HG03066 (cell line): ENCODE results near the gene TNK2.

Source experiments
- ATAC-seq: cut with Tn5 transposase; IDR thresholded peaks from one replicate; pipeline ENCODE4 v1.9.1; 2021; ENCODE audit warnings: low read depth; ENCODE audit not compliant: unreplicated experiment

The TNK2 gene

GRCh38 chr3:195886181-195887141 lies 21.9 kb downstream of the TNK2 start:
- no peak for ATAC-seq

- ATAC-seq: no peak
These were observed 23.1 kb downstream of the TNK2 start for GRCh38 chr3:195885036-195885891.

- ATAC-seq: no peak
These were observed 23.7 kb downstream of the TNK2 start for GRCh38 chr3:195884691-195885035.

GRCh38 chr3:195883801-195884200 lies 24.6 kb downstream of the TNK2 start:
- ATAC-seq: no peak

DNA sequence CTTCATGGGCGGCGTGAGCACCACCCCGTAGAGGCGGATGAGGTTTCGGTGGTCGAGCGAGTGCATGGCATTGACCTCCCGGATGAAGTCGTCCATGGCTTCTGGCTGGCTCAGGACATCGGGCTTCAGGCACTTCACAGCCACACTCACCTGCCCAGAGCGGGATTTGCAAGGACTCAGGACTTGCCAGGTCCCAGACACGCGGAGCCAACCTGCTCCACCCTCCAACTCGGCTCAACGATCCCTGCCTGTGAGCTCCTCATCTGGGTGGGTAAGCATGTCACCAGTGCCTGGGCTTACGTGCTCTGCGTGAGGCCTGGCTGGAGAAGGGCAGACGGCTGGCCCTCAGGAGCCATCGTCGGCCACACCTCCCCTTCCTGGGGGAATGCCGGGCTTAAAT lies 25.2 kb downstream of the TNK2 start:
- ATAC-seq: no peak

DNA sequence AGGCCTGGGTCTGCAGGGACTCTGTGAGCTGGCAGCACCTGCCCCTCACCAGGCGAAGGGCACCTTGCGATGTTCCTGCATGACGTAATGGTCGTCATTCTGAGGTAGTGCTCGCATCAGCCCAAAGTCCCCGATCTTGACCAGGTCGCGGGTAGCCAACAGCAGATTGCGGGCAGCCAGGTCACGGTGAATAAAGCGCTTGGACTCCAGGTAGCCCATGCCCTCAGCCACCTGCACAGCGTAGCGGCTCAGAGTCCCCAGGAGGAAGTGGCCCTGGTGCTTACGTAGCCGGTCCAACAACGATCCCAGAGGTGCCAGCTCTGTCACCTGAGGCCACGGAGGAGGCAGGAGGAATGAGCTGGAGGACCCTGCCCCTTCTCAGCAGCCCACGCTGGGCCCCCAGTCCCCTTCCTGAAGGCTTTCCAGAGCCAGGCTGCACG lies 26.3 kb downstream of the TNK2 start:
- ATAC-seq: no peak

GRCh38 chr3:195881276-195881988 lies 26.9 kb downstream of the TNK2 start:
- ATAC-seq: no peak

GRCh38 chr3:195880037-195880431 lies 28.3 kb downstream of the TNK2 start:
- ATAC-seq: no peak

- no peak for ATAC-seq
These were observed 28.8 kb downstream of the TNK2 start for GRCh38 chr3:195879416-195880036.

- no peak for ATAC-seq
These were observed 29.7 kb downstream of the TNK2 start for GRCh38 chr3:195878424-195879274.

DNA sequence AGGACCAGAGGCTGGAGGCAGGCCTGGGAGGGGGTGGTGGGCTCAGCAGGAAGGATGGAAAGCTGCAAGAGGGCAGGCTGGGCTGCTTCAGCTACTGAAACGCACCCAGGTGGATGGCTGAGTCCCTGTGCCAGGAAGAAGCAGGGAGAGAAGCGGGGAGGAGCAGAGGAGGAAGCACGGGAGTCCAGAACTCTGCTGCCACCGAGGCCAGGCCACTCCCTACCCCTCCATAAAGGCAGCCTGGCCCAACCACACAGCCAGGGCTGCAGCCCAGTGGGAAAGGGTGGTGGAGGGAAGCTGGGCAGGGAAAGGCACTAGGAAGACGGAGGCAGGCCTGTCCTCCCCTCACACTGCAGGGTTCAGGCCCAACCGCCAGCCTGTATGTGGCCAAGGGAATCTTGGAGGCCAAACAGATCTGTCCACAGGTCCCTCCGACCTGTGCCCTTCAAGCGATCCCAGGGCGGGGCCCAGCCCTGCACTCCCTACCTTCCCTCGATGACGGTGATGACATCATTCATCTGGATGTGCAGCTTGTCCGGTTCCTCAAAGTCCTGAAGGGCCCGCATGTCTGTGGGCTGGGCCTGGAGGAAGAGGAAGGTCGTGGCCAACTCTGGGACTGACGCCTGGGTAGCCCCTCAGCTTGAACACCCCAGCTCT lies 30.5 kb downstream of the TNK2 start:
- no peak for ATAC-seq

DNA sequence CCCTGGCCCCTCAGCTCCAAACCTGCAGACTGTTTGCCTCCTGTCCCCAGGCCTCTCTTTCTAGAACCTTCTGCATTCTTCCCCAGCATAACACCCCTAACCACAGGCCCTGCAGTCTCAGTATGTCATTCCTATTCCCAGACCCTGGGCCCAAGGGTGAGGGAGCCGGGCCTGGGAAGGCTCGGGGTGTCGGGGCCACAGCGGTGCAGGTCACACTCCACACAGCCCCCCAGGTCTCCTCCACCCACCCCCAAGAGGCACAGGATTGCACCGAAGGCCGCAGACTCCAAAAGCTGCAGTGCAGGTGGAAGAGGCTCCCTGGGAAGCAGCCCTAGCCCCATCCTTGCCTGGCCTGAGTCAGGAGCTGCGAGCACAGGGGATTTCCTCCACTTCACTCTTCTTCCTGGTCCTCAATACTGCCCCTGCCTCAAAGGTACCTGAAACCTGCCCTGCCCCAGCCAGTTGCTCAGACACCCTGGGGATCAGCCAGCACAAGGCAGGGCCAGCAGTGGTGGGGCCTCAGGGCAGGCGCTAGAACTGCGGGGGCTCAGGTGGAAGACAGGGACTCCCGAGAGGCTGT lies 31.1 kb downstream of the TNK2 start:
- no peak for ATAC-seq

DNA sequence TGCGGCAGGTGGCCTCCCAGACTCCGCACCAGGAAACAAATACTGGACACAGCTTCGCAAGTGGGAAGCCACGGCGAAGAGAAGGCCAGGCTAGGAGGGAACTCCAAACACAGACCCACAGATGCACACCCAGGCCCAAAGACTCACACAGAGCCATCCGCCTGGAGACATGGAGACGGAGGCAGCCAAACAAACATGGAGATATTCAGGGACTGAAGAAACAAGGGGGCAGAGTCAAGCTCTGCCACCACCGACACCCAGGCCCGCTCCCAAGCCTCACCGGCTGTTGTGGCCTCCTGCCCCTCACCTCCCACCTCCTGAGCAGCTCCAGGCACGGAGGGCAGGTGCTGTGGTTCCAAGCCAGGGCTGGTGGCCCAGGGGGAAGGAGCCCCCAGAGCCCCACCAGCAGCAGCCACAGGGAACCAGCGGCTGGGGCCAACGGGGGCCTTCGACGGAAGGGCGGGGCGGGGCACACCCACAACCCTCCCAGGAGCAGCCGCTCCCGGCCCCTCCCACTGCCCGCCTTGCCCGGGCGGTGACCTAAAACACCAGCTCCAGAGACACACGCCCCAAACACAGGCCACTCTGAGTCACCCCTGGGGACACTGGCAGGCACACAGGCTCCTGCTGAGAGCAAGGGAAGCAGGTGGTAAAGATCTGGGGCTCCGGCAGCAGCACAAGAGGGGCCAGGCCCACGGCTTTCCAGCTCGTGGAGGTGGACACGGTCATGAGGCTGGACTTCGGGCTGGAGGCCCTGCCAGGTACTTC lies 31.9 kb downstream of the TNK2 start:
- no peak for ATAC-seq

GRCh38 chr3:195875482-195876236 lies 32.7 kb downstream of the TNK2 start:
- no peak for ATAC-seq

DNA sequence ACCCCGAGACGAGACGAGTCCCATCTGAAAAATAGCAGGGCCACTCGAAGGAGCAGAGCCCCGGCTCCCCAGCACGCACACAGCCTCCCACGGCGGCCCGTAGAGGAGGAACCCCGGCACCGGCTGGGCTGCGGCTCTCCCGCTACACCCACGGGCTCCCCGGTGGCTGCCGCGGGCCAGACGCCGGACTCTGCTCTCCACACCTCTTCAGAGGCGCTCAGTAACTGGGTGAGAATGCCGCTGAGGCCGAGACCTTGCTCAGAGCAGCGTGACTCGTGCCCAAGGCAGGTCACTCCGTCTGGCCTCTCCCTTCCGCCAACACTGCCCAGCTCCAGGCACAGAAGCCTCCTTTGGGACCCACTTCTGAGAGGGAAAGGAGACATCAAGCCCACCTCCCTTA lies 34.4 kb downstream of the TNK2 start:
- ATAC-seq: no peak

- ATAC-seq: no peak
These were observed 35.0 kb downstream of the TNK2 start for GRCh38 chr3:195873281-195873887.

DNA sequence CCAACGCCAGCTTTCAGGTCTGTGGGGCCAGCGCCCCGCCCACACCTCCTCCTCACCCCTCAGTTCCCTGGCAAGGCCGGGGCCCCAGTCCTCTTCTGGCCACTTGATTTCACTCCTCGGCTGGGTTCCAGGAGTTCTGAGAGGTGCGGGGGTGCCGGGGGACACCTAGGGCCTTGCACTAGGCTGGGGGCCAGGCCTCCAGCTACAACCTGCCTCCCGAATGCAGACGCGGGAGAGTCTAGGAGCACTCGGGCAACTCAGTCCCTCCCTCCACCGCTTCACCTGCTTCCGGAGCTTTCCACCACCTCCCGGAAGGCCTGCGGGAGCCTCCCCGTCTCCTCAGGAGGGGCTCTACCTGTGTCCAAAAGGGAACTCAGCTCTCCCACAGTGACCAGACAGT lies 35.6 kb downstream of the TNK2 start:
- no peak for ATAC-seq
